ENCODE results near the gene LUZP2. TPM values are rescaled to one million over a fixed set of nuclear protein-coding genes. Genes with fewer than 3 reads are reported as not detected.

Gene LUZP2
- total and polyA plus RNA-seq, 10 donors, result 0.03 to 2.9 (median 0.40) TPM; not detected in 3

GRCh38 chr11:24714601-24715000 lies 217.7 kb downstream of the LUZP2 start:
- Histone ChIP-seq H3K27me3 (replicated peaks in 1 of 7) (no peaks in the 10 kb centered on the region), H3K36me3 (no peaks in the 10 kb centered on the region), H3K27ac (no peak overlapping the region), H3K9me3 (peaks cover 0 to 14% (median 0%) of the 10 kb centered on the region in 8 donors), H3K4me3 (no peak overlapping the region), H3K4me1 (no peaks in the 10 kb centered on the region)
- WGBS, 5 donors, result 71 to 90% (median 82%) methylated on average over 1 of the region's 1 CpG
- intact Hi-C loops (cut with DNase I; ENCODE audit: low total_unique reads), result no loop called here
- DNase-seq, result no peak
- TF ChIP-seq POLR2AphosphoS5 (IDR thresholded peaks at IDR 0.05) (no peak), POLR2A (IDR thresholded peaks at IDR 0.05) (no peak), CTCF (IDR thresholded peaks at IDR 0.05 in 8 of 11, conservative IDR thresholded peaks at IDR 0.05 in 3 of 11) (no peak)

- intact Hi-C loops (cut with DNase I; ENCODE audit: low total_unique reads), result no loop called here
- Histone ChIP-seq H3K9me3 (peaks cover 0 to 14% (median 0%) of the 10 kb centered on the region in 8 donors), H3K27ac (no peak overlapping the region), H3K4me1 (no peaks in the 10 kb centered on the region), H3K27me3 (replicated peaks in 1 of 7) (no peaks in the 10 kb centered on the region), H3K4me3 (no peak overlapping the region), H3K36me3 (no peaks in the 10 kb centered on the region)
- 80 to 93% (median 85%) methylated on average over 5 of the region's 5 CpGs for WGBS, 5 donors
- no peak for DNase-seq
- no peak for TF ChIP-seq CTCF (IDR thresholded peaks at IDR 0.05 in 8 of 11, conservative IDR thresholded peaks at IDR 0.05 in 3 of 11)
- TF ChIP-seq POLR2A (IDR thresholded peaks at IDR 0.05), result no peak
- no peak for TF ChIP-seq POLR2AphosphoS5 (IDR thresholded peaks at IDR 0.05)
Observed at GRCh38 chr11:24716403-24716802, 219.6 kb downstream of the LUZP2 start.

- no peak overlapping the region for H3K27ac ChIP-seq
- H3K4me1 ChIP-seq, result no peaks in the 10 kb centered on the region
- intact Hi-C loops (cut with DNase I; ENCODE audit: low total_unique reads), result no loop called here
- peaks cover 0 to 14% (median 0%) of the 10 kb centered on the region in 8 donors for H3K9me3 ChIP-seq
- 89 to 96% (median 91%) methylated on average over 5 of the region's 5 CpGs for WGBS, 5 donors
- no peaks in the 10 kb centered on the region for H3K36me3 ChIP-seq
- DNase-seq, result no peak
- no peaks in the 10 kb centered on the region for H3K27me3 ChIP-seq (replicated peaks in 1 of 7)
- no peak overlapping the region for H3K4me3 ChIP-seq
- TF ChIP-seq POLR2AphosphoS5 (IDR thresholded peaks at IDR 0.05) (no peak), POLR2A (IDR thresholded peaks at IDR 0.05) (no peak), CTCF (IDR thresholded peaks at IDR 0.05 in 8 of 11, conservative IDR thresholded peaks at IDR 0.05 in 3 of 11) (no peak)
Observed at GRCh38 chr11:24723231-24723630, 226.4 kb downstream of the LUZP2 start.

GRCh38 chr11:24731554-24731953 lies 234.7 kb downstream of the LUZP2 start:
- Histone ChIP-seq H3K27ac (no peak overlapping the region), H3K27me3 (replicated peaks in 1 of 7) (no peaks in the 10 kb centered on the region), H3K36me3 (no peaks in the 10 kb centered on the region), H3K4me1 (no peaks in the 10 kb centered on the region), H3K4me3 (no peak overlapping the region), H3K9me3 (no peaks in the 10 kb centered on the region)
- WGBS, 5 donors, result 58 to 85% (median 73%) methylated on average over 1 of the region's 1 CpG
- no peak for DNase-seq
- TF ChIP-seq POLR2AphosphoS5 (IDR thresholded peaks at IDR 0.05) (no peak), CTCF (IDR thresholded peaks at IDR 0.05 in 8 of 11, conservative IDR thresholded peaks at IDR 0.05 in 3 of 11) (no peak), POLR2A (IDR thresholded peaks at IDR 0.05) (no peak)
- intact Hi-C loops (cut with DNase I; ENCODE audit: low total_unique reads), result no loop called here
